HG03103 (cell line): ENCODE results near the gene C17orf50.

ENCODE experiments used
- ATAC-seq: cut with Tn5 transposase; IDR thresholded peaks from one replicate; pipeline ENCODE4 v1.9.1; 2021; ENCODE audit warnings: low read depth; ENCODE audit not compliant: unreplicated experiment

C17orf50 gene

GRCh38 chr17:35809855-35810461, 49.3 kb downstream of the C17orf50 start:
- ATAC-seq: no peak

- ATAC-seq: no peak
These were observed 51.1 kb downstream of the C17orf50 start for GRCh38 chr17:35811759-35812158.

GRCh38 chr17:35812456-35812855, 51.8 kb downstream of the C17orf50 start:
- ATAC-seq: no peak
